ENCODE measurements around the gene GIT2.

- TF ChIP-seq CTCF (IDR thresholded peaks at IDR 0.05; ENCODE audit: low read depth, low read length, poor library complexity, severe bottlenecking), result no peak
- TF ChIP-seq EZH2phosphoT487 (IDR thresholded peaks at IDR 0.05; ENCODE audit: borderline replicate concordance, low read length), result no peak
Observed at GRCh38 chr12:110033888-110034287, 37.7 kb upstream of the GIT2 start.
